Ishikawa (cell line): ENCODE results near the gene NFIB.

ENCODE experiments used
- CEBPB ChIP-seq: IDR thresholded peaks from 2 replicates; pipeline ENCODE4 v1.6.1; 2012
- CREB1 ChIP-seq: IDR thresholded peaks from 2 replicates; pipeline ENCODE4 v1.6.1; 2012; ENCODE audit warnings: low read depth
- EGR1 ChIP-seq: IDR thresholded peaks from 2 replicates; pipeline ENCODE4 v1.6.1; 2012
- EP300 ChIP-seq: IDR thresholded peaks from 2 replicates; pipeline ENCODE4 v1.6.1; 2012; ENCODE audit warnings: borderline replicate concordance
- FOXM1 ChIP-seq: IDR thresholded peaks from 2 replicates; pipeline ENCODE4 v1.6.1; 2012; ENCODE audit warnings: low read depth, borderline replicate concordance
- MAX ChIP-seq: IDR thresholded peaks from 2 replicates; pipeline ENCODE4 v1.6.1; 2012
- NFIC ChIP-seq: IDR thresholded peaks from 2 replicates; pipeline ENCODE4 v1.6.1; 2012
- RAD21 ChIP-seq: IDR thresholded peaks from 2 replicates; pipeline ENCODE4 v1.6.1; 2012; ENCODE audit warnings: low read depth
- REST ChIP-seq: IDR thresholded peaks from 2 replicates; pipeline ENCODE4 v1.6.1; 2012; ENCODE audit warnings: low read depth, mild to moderate bottlenecking
- TAF1 ChIP-seq: IDR thresholded peaks from 2 replicates; pipeline ENCODE4 v1.6.1; 2012; ENCODE audit warnings: low read depth, mild to moderate bottlenecking
- TCF12 ChIP-seq: IDR thresholded peaks from 2 replicates; pipeline ENCODE4 v1.6.1; 2012; ENCODE audit warnings: low read depth
- TEAD4 ChIP-seq: IDR thresholded peaks from 2 replicates; pipeline ENCODE4 v1.6.1; 2012
- USF1 ChIP-seq: IDR thresholded peaks from 2 replicates; pipeline ENCODE4 v1.6.1; 2012
- YY1 ChIP-seq: IDR thresholded peaks from 2 replicates; pipeline ENCODE4 v1.6.1; 2012; ENCODE audit warnings: low read depth
- ZBTB7A ChIP-seq: IDR thresholded peaks from 2 replicates; pipeline ENCODE4 v1.6.1; 2012; ENCODE audit warnings: low read depth

NFIB gene

GRCh38 chr9:14214693-14215092, 99.2 kb downstream of the NFIB start:
- TF ChIP-seq TAF1 = no peak
- TF ChIP-seq REST = no peak
- no peak for TF ChIP-seq MAX
- TF ChIP-seq USF1 = no peak
- no peak for TF ChIP-seq EP300
- no peak for TF ChIP-seq YY1
- no peak for TF ChIP-seq CREB1
- TF ChIP-seq TCF12 = no peak

- TF ChIP-seq TAF1 (no peak), YY1 (no peak), EP300 (no peak), EGR1 (no peak), TCF12 (no peak), TEAD4 (no peak), MAX (no peak), FOXM1 (no peak), CEBPB (no peak), CREB1 (no peak), REST (no peak)
Measured at GRCh38 chr9:14214065-14214684, 99.8 kb downstream of the NFIB start.

- TF ChIP-seq TAF1 (no peak), TEAD4 (no peak), REST (no peak), NFIC (no peak), CEBPB (no peak), EP300 (no peak), USF1 (no peak), CREB1 (no peak), ZBTB7A (no peak), YY1 (no peak), FOXM1 (no peak), MAX (no peak), RAD21 (no peak), EGR1 (no peak), TCF12 (no peak)
Measured at GRCh38 chr9:14213504-14213903, 100.4 kb downstream of the NFIB start.

GRCh38 chr9:14212697-14213420, 101.1 kb downstream of the NFIB start:
- TF ChIP-seq TAF1 (no peak), TEAD4 (no peak), EGR1 (no peak), EP300 (no peak), NFIC (no peak), ZBTB7A (no peak), REST (no peak), MAX (no peak), YY1 (no peak), TCF12 (no peak), RAD21 (no peak), FOXM1 (no peak), CREB1 (no peak), CEBPB (no peak), USF1 (no peak)
